Kidney epithelial cell (primary cell): ENCODE results near the gene THBS3. TPM values are rescaled to one million over a fixed set of nuclear protein-coding genes. Genes with fewer than 3 reads are reported as not detected.
"Not testable (repeated sequence)": the region's sequence is repeated elsewhere in the genome, so short reads cannot be mapped to it uniquely, and the experiment has no call there.

Experiments
- DNase-seq: peaks from one replicate; pipeline ENCODE4 v3.0.0-alpha.2; 2010; ENCODE audit warnings: low read depth
- H3K27me3 ChIP-seq: 2 replicates; pipeline ENCODE4 v1.6.0; 2011; ENCODE audit warnings: low read length; ENCODE audit not compliant: control insufficient read depth, insufficient read depth
- H3K36me3 ChIP-seq: 2 replicates; pipeline ENCODE4 v1.5.1; 2011; ENCODE audit warnings: low read length; ENCODE audit not compliant: control insufficient read depth, insufficient read depth
- H3K4me3 ChIP-seq: 2 replicates; pipeline ENCODE4 v1.5.1; 2011; ENCODE audit warnings: low read depth, mild to moderate bottlenecking, control low read depth, low read length
- CTCF ChIP-seq: IDR thresholded peaks from 2 replicates; pipeline ENCODE4 v1.5.1; 2011; ENCODE audit warnings: mild to moderate bottlenecking, moderate library complexity, low read length, control low read depth, inconsistent platforms; ENCODE audit not compliant: insufficient read depth, poor library complexity, severe bottlenecking
- total RNA-seq: library from RNA; depleted of rRNA; stranded (reverse); fragments of >200 nt; gene quantifications from 2 replicates; pipeline ENCODE4 v1.2.3, GENCODE V29; 2015

Gene THBS3
- total RNA-seq, 1 donor from 2014 or later = 51.5 TPM

GRCh38 chr1:155219592-155220031 lies 11.9 kb upstream of the THBS3 start:
- no peak for DNase-seq
- H3K27me3 ChIP-seq = no peaks in the 10 kb centered on the region
- no peak overlapping the region for H3K4me3 ChIP-seq
- TF ChIP-seq CTCF = no peak
- H3K36me3 ChIP-seq = no peaks in the 10 kb centered on the region

GRCh38 chr1:155218854-155219591 lies 11.3 kb upstream of the THBS3 start:
- Histone ChIP-seq H3K36me3 (no peaks in the 10 kb centered on the region), H3K4me3 (no peak overlapping the region), H3K27me3 (no peaks in the 10 kb centered on the region)
- no peak for TF ChIP-seq CTCF
- no peak for DNase-seq

GRCh38 chr1:155214702-155215101 lies 7.0 kb upstream of the THBS3 start:
- DNase-seq, H3K36me3 ChIP-seq, H3K27me3 ChIP-seq, H3K4me3 ChIP-seq: not testable (repeated sequence)

- H3K27me3 ChIP-seq, H3K4me3 ChIP-seq, DNase-seq, H3K36me3 ChIP-seq: not testable (repeated sequence)
Measured at GRCh38 chr1:155212051-155212440, 4.3 kb upstream of the THBS3 start.

- not testable (repeated sequence) for H3K27me3 ChIP-seq, H3K4me3 ChIP-seq, DNase-seq, H3K36me3 ChIP-seq
Measured at GRCh38 chr1:155211381-155212050, 3.8 kb upstream of the THBS3 start.

- TF ChIP-seq CTCF = no peak
- no peaks in the 10 kb centered on the region for H3K27me3 ChIP-seq
- no peaks in the 10 kb centered on the region for H3K36me3 ChIP-seq
- no peak overlapping the region for H3K4me3 ChIP-seq
- no peak for DNase-seq
Measured at GRCh38 chr1:155210314-155211104, 2.8 kb upstream of the THBS3 start.

- DNase-seq = no peak
- H3K27me3 ChIP-seq = no peaks in the 10 kb centered on the region
- peak overlapping the region; percentile 75 for H3K4me3 ChIP-seq
- TF ChIP-seq CTCF = no peak
- H3K36me3 ChIP-seq = no peaks in the 10 kb centered on the region
Measured at GRCh38 chr1:155209312-155209721, 1.6 kb upstream of the THBS3 start.
